Sigmoid colon (tissue), 7 donors: Measurements from ENCODE around the gene SCN9A. TPM values are rescaled to one million over a fixed set of nuclear protein-coding genes. Genes with fewer than 3 reads are reported as not detected.

ENCODE experiments used
- DNase-seq: peaks from one replicate; pipeline ENCODE4 v3.0.0-alpha.2; 2019
- H3K27ac ChIP-seq, 4 donors: fragments of 200-600 bp; sonication (generic); one replicate each; pipeline ENCODE4 v1.5.1; 2016 to 2019; ENCODE audit warnings: mild to moderate bottlenecking in 1 of 4
- H3K27me3 ChIP-seq, 3 donors: fragments of 200-600 bp; sonication (generic); one replicate each; pipeline ENCODE4 v1.5.1; 2019; ENCODE audit warnings: mild to moderate bottlenecking in 1 of 3
- H3K36me3 ChIP-seq, 4 donors: fragments of 200-600 bp; sonication (generic); one replicate each; pipeline ENCODE4 v1.5.1; 2016 to 2019
- H3K4me1 ChIP-seq, 4 donors: fragments of 200-600 bp; sonication (generic); one replicate each; pipeline ENCODE4 v1.5.1; 2017 to 2019
- H3K4me3 ChIP-seq, 4 donors: fragments of 200-600 bp; sonication (generic); one replicate each; pipeline ENCODE4 v1.5.1; 2017 to 2019; ENCODE audit warnings: mild to moderate bottlenecking in 2 of 4, moderate library complexity in 1 of 4
- H3K9me3 ChIP-seq, 4 donors: fragments of 200-600 bp in 3 of 4; sonication (generic) in 3 of 4; one replicate each; pipeline versions ENCODE4 v1.5.1 to v1.6.1; 2013 to 2019
- EP300 ChIP-seq, 4 donors: sonication (generic); formaldehyde crosslinking; IDR thresholded peaks; one replicate each; pipeline ENCODE4 v1.6.1; 2017; ENCODE audit warnings: antibody characterized with exemption in 4 of 4
- POLR2A ChIP-seq, 2 donors: fragments of 450-650 bp; IDR thresholded peaks; one replicate each; pipeline ENCODE4 v1.6.1; 2016; ENCODE audit warnings: antibody characterized with exemption in 2 of 2, mild to moderate bottlenecking in 2 of 2, moderate library complexity in 2 of 2
- POLR2AphosphoS5 ChIP-seq, 4 donors: sonication (generic); formaldehyde crosslinking; IDR thresholded peaks; one replicate each; pipeline ENCODE4 v1.6.1; 2017; ENCODE audit warnings: antibody characterized with exemption in 4 of 4
- WGBS, 2 donors: extraction: QIAGEN DNeasy Blood & Tissue Kit; methylation state at CpG; one replicate each; pipeline ENCODE4 v1.1.7; 2013; 5-methylcytosine and 5-hydroxymethylcytosine counted together
- intact Hi-C: fragments of 100-400 bp; cut with DNase I; formaldehyde crosslinking; loops from one replicate; pipeline ENCODE4 v1.15.1; 2023
- polyA plus RNA-seq, 3 donors: library from polyadenylated mRNA; stranded (reverse); fragments of 200-250 nt; gene quantifications; one replicate each; pipeline ENCODE4 v1.2.3, GENCODE V29; 2013
- total RNA-seq, 4 donors: library from RNA; depleted of rRNA; stranded (reverse); fragments of >200 nt; gene quantifications; one replicate each; pipeline ENCODE4 v1.1.0, GENCODE V29; 2016
- TF ChIP-seq, protein P1 (sequence below), 4 experiments: fragments of 450-650 bp in 3 of 4; fragments of 200-600 bp in 1 of 4; IDR thresholded peaks; one replicate each; pipeline ENCODE4 v1.5.1; 2016 to 2019; ENCODE audit warnings: antibody characterized with exemption in 4 of 4, mild to moderate bottlenecking in 3 of 4, moderate library complexity in 2 of 4
- donor health status: healthy with polysubstance abuse.
- donor health status: Bipolar disorder and iron deficiency.
- donor health status: healthy.

SCN9A gene
- total and polyA plus RNA-seq, 7 donors = 0.23 to 22.1 (median 14.3) TPM

DNA sequence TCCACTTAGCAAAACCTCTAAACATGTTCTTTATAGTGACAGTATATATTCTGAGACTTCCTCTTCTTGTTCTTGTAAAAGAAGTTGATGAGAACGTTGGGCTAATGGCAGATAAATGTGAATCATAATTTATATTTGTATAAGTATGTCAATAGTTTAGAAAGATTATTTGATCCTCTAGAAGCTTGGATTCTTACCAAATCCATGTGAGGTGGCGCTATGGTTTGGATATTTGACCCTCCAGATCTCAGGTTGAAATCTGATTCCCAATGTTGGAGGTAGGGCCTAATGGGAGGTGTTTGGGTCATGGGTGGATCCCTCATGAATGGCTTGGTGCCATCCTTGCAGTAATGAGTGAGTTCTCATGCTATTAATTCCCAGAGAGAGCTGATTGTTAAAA, 218.2 kb downstream of the SCN9A start:
- TF ChIP-seq, protein P1, sequence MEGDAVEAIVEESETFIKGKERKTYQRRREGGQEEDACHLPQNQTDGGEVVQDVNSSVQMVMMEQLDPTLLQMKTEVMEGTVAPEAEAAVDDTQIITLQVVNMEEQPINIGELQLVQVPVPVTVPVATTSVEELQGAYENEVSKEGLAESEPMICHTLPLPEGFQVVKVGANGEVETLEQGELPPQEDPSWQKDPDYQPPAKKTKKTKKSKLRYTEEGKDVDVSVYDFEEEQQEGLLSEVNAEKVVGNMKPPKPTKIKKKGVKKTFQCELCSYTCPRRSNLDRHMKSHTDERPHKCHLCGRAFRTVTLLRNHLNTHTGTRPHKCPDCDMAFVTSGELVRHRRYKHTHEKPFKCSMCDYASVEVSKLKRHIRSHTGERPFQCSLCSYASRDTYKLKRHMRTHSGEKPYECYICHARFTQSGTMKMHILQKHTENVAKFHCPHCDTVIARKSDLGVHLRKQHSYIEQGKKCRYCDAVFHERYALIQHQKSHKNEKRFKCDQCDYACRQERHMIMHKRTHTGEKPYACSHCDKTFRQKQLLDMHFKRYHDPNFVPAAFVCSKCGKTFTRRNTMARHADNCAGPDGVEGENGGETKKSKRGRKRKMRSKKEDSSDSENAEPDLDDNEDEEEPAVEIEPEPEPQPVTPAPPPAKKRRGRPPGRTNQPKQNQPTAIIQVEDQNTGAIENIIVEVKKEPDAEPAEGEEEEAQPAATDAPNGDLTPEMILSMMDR (IDR thresholded peaks at IDR 0.05) = no peak
- intact Hi-C loops = no loop called here
- WGBS, 2 donors = 41 to 60% methylated on average over 2 of the region's 2 CpGs
- Histone ChIP-seq H3K27me3 (no peaks in the 10 kb centered on the region), H3K27ac (no peak overlapping the region), H3K36me3 (no peaks in the 10 kb centered on the region), H3K4me3 (no peak overlapping the region), H3K4me1 (no peaks in the 10 kb centered on the region), H3K9me3 (no peaks in the 10 kb centered on the region)
- DNase-seq = no peak

GRCh38 chr2:166156985-166157490, 218.7 kb downstream of the SCN9A start:
- Histone ChIP-seq H3K4me1 (no peaks in the 10 kb centered on the region), H3K4me3 (no peak overlapping the region), H3K27ac (no peak overlapping the region), H3K36me3 (no peaks in the 10 kb centered on the region), H3K9me3 (no peaks in the 10 kb centered on the region), H3K27me3 (no peaks in the 10 kb centered on the region)
- DNase-seq = no peak
- TF ChIP-seq EP300 (IDR thresholded peaks at IDR 0.05) = no peak
- no peak for TF ChIP-seq POLR2A (IDR thresholded peaks at IDR 0.05)
- TF ChIP-seq, protein P1 (IDR thresholded peaks at IDR 0.05) = no peak
- TF ChIP-seq POLR2AphosphoS5 (IDR thresholded peaks at IDR 0.05) = no peak
- WGBS, 2 donors = 87 to 90% methylated on average over 3 of the region's 3 CpGs
- intact Hi-C loops = no loop called here

DNA sequence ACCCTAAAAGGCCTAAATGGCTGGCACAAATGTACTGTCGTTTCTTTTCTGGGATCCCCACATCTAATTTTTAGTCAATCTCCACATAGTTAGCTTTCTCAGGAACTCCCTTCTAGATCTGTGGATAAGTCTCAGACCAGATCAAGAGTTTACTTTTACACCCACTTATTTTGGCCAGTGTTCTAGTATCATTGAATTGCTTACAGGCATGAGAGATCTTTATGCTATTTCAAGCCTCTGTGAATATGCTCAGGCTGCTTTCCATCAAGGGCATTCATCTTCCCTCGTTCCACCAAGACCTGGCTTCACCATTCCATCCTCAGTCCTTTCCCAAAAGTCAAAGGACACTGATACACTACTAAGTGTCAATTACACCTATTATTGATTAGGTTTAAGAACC, 220.2 kb downstream of the SCN9A start:
- Histone ChIP-seq H3K36me3 (no peaks in the 10 kb centered on the region), H3K27ac (no peak overlapping the region), H3K9me3 (no peaks in the 10 kb centered on the region), H3K4me3 (no peak overlapping the region), H3K27me3 (no peaks in the 10 kb centered on the region), H3K4me1 (no peaks in the 10 kb centered on the region)
- intact Hi-C loops = no loop called here
- DNase-seq = no peak
- WGBS, 2 donors = 69 to 76% methylated on average over 2 of the region's 2 CpGs
- TF ChIP-seq, protein P1 (IDR thresholded peaks at IDR 0.05) = no peak
- TF ChIP-seq EP300 (IDR thresholded peaks at IDR 0.05) = no peak
- no peak for TF ChIP-seq POLR2A (IDR thresholded peaks at IDR 0.05)
- TF ChIP-seq POLR2AphosphoS5 (IDR thresholded peaks at IDR 0.05) = no peak

DNA sequence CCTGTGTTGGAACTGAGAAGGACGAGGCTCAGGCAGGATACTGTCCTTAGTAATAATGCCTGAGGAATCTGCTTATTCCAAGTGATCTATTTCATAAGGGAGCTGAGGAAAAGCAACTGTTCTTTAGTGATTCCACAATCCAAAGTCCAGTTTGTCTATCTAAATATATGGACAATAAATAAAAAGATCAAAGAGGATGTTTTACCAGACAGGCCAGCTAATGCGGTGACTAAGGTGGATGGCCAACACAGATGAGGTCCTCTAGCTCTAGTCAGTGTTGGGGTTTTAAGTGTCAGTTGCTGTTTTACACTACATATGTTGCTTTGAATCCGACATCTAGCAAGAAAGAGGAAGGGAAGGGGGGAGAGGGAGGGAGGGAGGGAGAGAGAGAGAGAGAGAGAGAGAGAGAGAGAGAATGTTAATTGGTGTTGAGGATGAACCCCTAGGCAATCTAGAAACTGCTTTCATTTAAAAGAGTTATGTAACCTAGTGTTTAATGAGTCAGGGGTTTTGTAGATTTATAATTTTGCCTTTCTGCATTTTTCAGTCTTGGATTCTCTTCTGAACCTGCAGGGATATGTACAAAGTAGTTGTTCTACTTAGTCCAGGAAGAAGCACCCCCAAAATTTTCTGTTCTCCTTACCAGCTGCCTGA, 220.9 kb downstream of the SCN9A start:
- Histone ChIP-seq H3K36me3 (no peaks in the 10 kb centered on the region), H3K27ac (no peak overlapping the region), H3K4me1 (no peaks in the 10 kb centered on the region), H3K4me3 (no peak overlapping the region), H3K9me3 (no peaks in the 10 kb centered on the region), H3K27me3 (no peaks in the 10 kb centered on the region)
- intact Hi-C loops = no loop called here
- WGBS, 2 donors = 23 to 38% methylated on average over 3 of the region's 3 CpGs
- TF ChIP-seq EP300 (IDR thresholded peaks at IDR 0.05) = no peak
- TF ChIP-seq, protein P1 (IDR thresholded peaks at IDR 0.05) = no peak
- no peak for TF ChIP-seq POLR2AphosphoS5 (IDR thresholded peaks at IDR 0.05)
- TF ChIP-seq POLR2A (IDR thresholded peaks at IDR 0.05) = no peak
- no peak for DNase-seq

- TF ChIP-seq, protein P1 (IDR thresholded peaks at IDR 0.05) = no peak
- TF ChIP-seq POLR2AphosphoS5 (IDR thresholded peaks at IDR 0.05) (no peak), POLR2A (IDR thresholded peaks at IDR 0.05) (no peak), EP300 (IDR thresholded peaks at IDR 0.05) (no peak)
Observed at GRCh38 chr2:166152064-166152463, 223.7 kb downstream of the SCN9A start.

More at GRCh38 chr2:166152064-166152463, 223.7 kb downstream of the SCN9A start:
- H3K4me1 ChIP-seq = no peaks in the 10 kb centered on the region
- H3K27me3 ChIP-seq = no peaks in the 10 kb centered on the region
- intact Hi-C loops = no loop called here
- no peaks in the 10 kb centered on the region for H3K9me3 ChIP-seq
- no peak overlapping the region for H3K27ac ChIP-seq
- H3K4me3 ChIP-seq = no peak overlapping the region
- DNase-seq = no peak
- H3K36me3 ChIP-seq = no peaks in the 10 kb centered on the region
